ENCODE measurements around the gene C10orf67.

Gene C10orf67

GRCh38 chr10:23194966-23195845, 149.4 kb downstream of the C10orf67 start:
- no peak for DNase-seq

GRCh38 chr10:23194471-23194965, 150.1 kb downstream of the C10orf67 start:
- DNase-seq = no peak

- no peak for DNase-seq
Measured at GRCh38 chr10:23193435-23194074, 151.0 kb downstream of the C10orf67 start.

- DNase-seq = peak; percentile 14
Measured at GRCh38 chr10:23192712-23193434, 151.7 kb downstream of the C10orf67 start.

GRCh38 chr10:23191764-23192711, 152.6 kb downstream of the C10orf67 start, which contains the start of gene PTF1A:
Gene PTF1A, plus strand, starts transcription at chr10:23192312. Its CDS starts 219 bp downstream, at chr10:23192531.
- no peak for DNase-seq

GRCh38 chr10:23190872-23191763, 153.5 kb downstream of the C10orf67 start:
- DNase-seq = no peak

- DNase-seq = no peak
Measured at GRCh38 chr10:23189024-23189423, 155.6 kb downstream of the C10orf67 start.

GRCh38 chr10:23187155-23187554, 157.4 kb downstream of the C10orf67 start:
- no peak for DNase-seq

GRCh38 chr10:23186697-23187096, 157.9 kb downstream of the C10orf67 start:
- no peak for DNase-seq

- DNase-seq = no peak
Measured at GRCh38 chr10:23186178-23186577, 158.4 kb downstream of the C10orf67 start.

- DNase-seq = no peak
Measured at GRCh38 chr10:23174977-23175512, 169.6 kb downstream of the C10orf67 start.

- DNase-seq = no peak
Measured at GRCh38 chr10:23174074-23174976, 170.3 kb downstream of the C10orf67 start.

GRCh38 chr10:23173214-23174073, 171.2 kb downstream of the C10orf67 start:
- peak; percentile 13 for DNase-seq

GRCh38 chr10:23172429-23173213, 172.0 kb downstream of the C10orf67 start:
- no peak for DNase-seq

- DNase-seq = no peak
Measured at GRCh38 chr10:23171232-23171876, 173.2 kb downstream of the C10orf67 start.

- DNase-seq = peak; percentile 51
Measured at GRCh38 chr10:23158370-23158769, 186.2 kb downstream of the C10orf67 start.
